ENCODE results near the gene METTL16. TPM values are rescaled to one million over a fixed set of nuclear protein-coding genes. Genes with fewer than 3 reads are reported as not detected.
A peak's percentile ranks its signal among the peaks of the same experiment; 100 is the strongest.

The METTL16 gene
- total and polyA plus RNA-seq, 2 of the 4 experiments (the other 2 are of a cell fraction), result 11.8 to 15.4 TPM

DNA sequence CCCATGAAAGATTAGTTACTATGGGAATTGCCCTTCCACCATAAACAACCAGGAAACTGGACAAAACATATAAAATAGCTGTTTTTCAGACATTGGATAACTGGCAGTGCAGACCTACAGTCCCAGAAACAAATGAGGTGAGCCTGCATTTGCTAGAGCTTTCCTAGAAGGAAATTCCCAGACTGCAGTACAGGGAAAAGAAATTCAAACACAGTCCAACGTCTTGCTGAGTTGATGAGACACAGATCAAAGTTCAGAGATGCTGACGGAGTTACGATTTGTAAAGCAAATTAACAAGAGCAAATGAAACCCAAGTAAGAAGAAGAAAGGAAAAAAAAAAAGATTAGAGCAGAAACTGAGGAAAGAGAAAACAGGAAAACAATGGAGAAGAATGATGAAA lies 69.5 kb downstream of the METTL16 start:
- Histone ChIP-seq H2BK120ac (ENCODE audit: low read depth, low read length) (no peak overlapping the region), H3K18ac (ENCODE audit: low read depth, low read length) (no peak overlapping the region), H4K5ac (ENCODE audit: low read depth, low read length) (no peak overlapping the region), H3K4ac (ENCODE audit: low read depth, low read length) (no peak overlapping the region), H3K79me1 (ENCODE audit: low read depth in 1 of 2, low read length in 2 of 2) (peaks cover 0 to 10% of the 10 kb centered on the region in 2 experiments; a peak in 2 of 4 replicates), H3K9me1 (ENCODE audit: insufficient read depth, low read length) (peaks cover 5% of the 10 kb centered on the region), H2AFZ (replicated peaks; ENCODE audit: low read length, poor library complexity) (no peak overlapping the region), H3K9ac (ENCODE audit: low read depth, low read length) (no peak overlapping the region), H3K4me2 (ENCODE audit: low read depth, low read length) (no peak overlapping the region), H3K23ac (ENCODE audit: low read depth, low read length) (no peak overlapping the region), H4K20me1 (ENCODE audit: insufficient read depth, low read length) (no peaks in the 10 kb centered on the region), H2AK5ac (ENCODE audit: low read depth, low read length) (no peak overlapping the region), H3K14ac (replicated peaks; ENCODE audit: low read depth, low read length) (no peak overlapping the region), H2BK20ac (ENCODE audit: low read depth, low read length) (no peak overlapping the region), H3K56ac (ENCODE audit: extremely low read depth, insufficient read depth, low read length) (no peak overlapping the region), H3K9me3 (ENCODE audit: control insufficient read depth, insufficient read depth, low read length) (no peaks in the 10 kb centered on the region), H4K8ac (ENCODE audit: low read depth in 2 of 2, low read length in 2 of 2) (peak overlapping the region in 1 of 2 experiments; percentile 21; a peak in 1 of 4 replicates), H3K4me3 (ENCODE audit: insufficient read depth, low read depth, low read length) (no peak overlapping the region), H3K27me3 (ENCODE audit: control insufficient read depth, insufficient read depth, low read length) (no peaks in the 10 kb centered on the region), H2BK15ac (ENCODE audit: low read depth, low read length) (no peak overlapping the region), H3K36me3 (ENCODE audit: control insufficient read depth, insufficient read depth, low read length) (peaks cover 6% of the 10 kb centered on the region), H4K91ac (ENCODE audit: insufficient read depth, low read depth, low read length) (no peak overlapping the region), H2BK5ac (ENCODE audit: low read depth, low read length, poor library complexity, severe bottlenecking) (no peak overlapping the region), H2AK9ac (replicated peaks; ENCODE audit: low read depth, low read length, poor library complexity) (no peak overlapping the region), H3K27ac (ENCODE audit: insufficient read depth, low read length) (no peak overlapping the region), H3K4me1 (ENCODE audit: control insufficient read depth, insufficient read depth, low read length) (peaks cover 10% of the 10 kb centered on the region)
- dilution Hi-C loops (cut with HindIII; ENCODE audit: low sequenced_read_pairs, unreplicated experiment) (no loop called here), in situ Hi-C loops (cut with MboI; ENCODE audit: low sequenced_read_pairs) (no loop called here), intact Hi-C loops (cut with micrococcal nuclease) (no loop called here)
- ATAC-seq (ENCODE audit: low read depth) (no peak), DNase-seq (peak; percentile 35)
- POLR2A ChIA-PET (ENCODE audit: unreplicated experiment), result no interaction called here
- 48% methylated on average over 3 of the region's 3 CpGs; no CpG with 5 or more reads in 1 of the 2 experiments for WGBS, 2 experiments (ENCODE audit: extremely low coverage in 2 of 2, insufficient read length in 1 of 2)
- no peak for TF ChIP-seq RCOR1 (IDR thresholded peaks at IDR 0.05; ENCODE audit: insufficient replicate concordance, low read length)
- TF ChIP-seq MAZ (IDR thresholded peaks at IDR 0.05; ENCODE audit: borderline replicate concordance, low read depth, low read length), result no peak
- TF ChIP-seq BHLHE40 (IDR thresholded peaks at IDR 0.05; ENCODE audit: low read depth, low read length), result no peak
- TF ChIP-seq, protein P1, sequence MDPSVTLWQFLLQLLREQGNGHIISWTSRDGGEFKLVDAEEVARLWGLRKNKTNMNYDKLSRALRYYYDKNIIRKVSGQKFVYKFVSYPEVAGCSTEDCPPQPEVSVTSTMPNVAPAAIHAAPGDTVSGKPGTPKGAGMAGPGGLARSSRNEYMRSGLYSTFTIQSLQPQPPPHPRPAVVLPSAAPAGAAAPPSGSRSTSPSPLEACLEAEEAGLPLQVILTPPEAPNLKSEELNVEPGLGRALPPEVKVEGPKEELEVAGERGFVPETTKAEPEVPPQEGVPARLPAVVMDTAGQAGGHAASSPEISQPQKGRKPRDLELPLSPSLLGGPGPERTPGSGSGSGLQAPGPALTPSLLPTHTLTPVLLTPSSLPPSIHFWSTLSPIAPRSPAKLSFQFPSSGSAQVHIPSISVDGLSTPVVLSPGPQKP (IDR thresholded peaks at IDR 0.05; ENCODE audit: borderline replicate concordance, low read depth, low read length), result no peak
- TF ChIP-seq RAD21 (IDR thresholded peaks at IDR 0.05; ENCODE audit: low read length), result no peak
- no peak for TF ChIP-seq FOS (IDR thresholded peaks at IDR 0.05; ENCODE audit: low read depth, low read length)
- TF ChIP-seq, protein P2, sequence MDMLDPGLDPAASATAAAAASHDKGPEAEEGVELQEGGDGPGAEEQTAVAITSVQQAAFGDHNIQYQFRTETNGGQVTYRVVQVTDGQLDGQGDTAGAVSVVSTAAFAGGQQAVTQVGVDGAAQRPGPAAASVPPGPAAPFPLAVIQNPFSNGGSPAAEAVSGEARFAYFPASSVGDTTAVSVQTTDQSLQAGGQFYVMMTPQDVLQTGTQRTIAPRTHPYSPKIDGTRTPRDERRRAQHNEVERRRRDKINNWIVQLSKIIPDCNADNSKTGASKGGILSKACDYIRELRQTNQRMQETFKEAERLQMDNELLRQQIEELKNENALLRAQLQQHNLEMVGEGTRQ (IDR thresholded peaks at IDR 0.05; ENCODE audit: low read depth, low read length), result no peak
- TF ChIP-seq CEBPB (IDR thresholded peaks at IDR 0.05; ENCODE audit: low read depth, low read length), result no peak
- no peak for TF ChIP-seq NFE2L2 (IDR thresholded peaks at IDR 0.05; ENCODE audit: low read depth, low read length)
- no peak for TF ChIP-seq SMC3 (IDR thresholded peaks at IDR 0.05; ENCODE audit: low read depth, low read length)
- BruUV-seq (replicated peaks), result no TSS peak
- CTCF ChIA-PET, result no interaction called here
